Stimulated activated CD8-positive, alpha-beta memory T cell treated with anti-CD3 and anti-CD28 coated beads, Interleukin-12 subunit alpha, Interleukin-12 subunit beta, amount 100 ng/mL, for 24 hours (primary cell): ENCODE measurements around the gene RAD51D.
A peak's percentile ranks its signal among the peaks of the same experiment; 100 is the strongest.
"Not testable (repeated sequence)": the region's sequence is repeated elsewhere in the genome, so short reads cannot be mapped to it uniquely, and the experiment has no call there.

Source experiments
- DNase-seq: peaks from one replicate; pipeline ENCODE4 v3.0.0-alpha.2; 2020; ENCODE audit errors: extremely low read depth

RAD51D gene

DNA sequence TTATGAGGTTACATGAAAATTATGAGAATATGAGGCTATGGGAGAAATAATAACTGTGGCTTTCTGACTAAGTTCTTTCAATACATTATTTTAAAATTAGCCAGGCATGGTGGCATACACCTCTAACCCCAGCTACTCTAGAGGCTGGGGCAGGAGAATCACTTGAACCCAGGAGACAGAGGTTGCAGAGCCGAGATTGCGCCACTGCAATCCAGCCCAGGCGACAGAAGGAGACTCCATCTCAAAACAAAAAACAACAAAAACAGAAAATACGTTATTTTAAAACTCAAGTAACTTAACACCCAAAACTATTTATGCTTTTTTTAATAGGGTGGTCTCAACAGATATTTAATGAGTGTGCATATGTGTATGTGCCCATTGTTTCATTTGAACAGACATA lies 53.8 kb downstream of the RAD51D start:
- no peak for DNase-seq

DNA sequence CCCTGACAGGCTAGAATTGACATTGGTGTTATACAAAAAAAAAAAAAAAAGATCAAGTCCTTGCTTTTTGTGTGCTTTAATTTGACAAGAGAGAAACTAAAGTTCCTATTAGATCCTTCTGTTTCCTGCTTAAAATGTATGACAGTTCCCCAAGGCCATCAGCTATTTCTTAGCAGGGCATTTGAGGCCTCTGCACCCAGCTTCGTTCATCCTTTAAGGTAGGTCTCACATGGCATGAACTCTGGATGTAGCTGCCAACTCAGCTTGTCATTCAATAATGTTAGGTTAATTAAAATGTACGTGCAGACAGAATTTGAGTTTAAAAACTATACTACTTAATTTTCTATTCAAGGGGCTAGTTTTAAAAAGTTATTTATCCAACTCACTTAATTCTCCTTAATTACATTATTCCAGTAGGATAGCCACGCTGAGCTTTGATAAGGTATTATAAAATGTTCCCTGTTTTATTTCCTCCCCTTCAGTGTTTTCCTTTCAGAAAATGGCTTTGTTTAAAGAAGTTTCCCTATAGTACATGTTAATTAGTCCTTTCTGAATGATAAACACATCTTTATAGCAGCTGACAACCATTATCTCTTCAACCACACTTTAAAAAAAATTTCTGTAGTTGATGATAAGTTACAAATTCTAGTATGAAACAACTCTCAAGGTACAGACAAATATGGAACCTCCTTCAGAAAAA lies 55.0 kb downstream of the RAD51D start:
- DNase-seq = no peak

DNA sequence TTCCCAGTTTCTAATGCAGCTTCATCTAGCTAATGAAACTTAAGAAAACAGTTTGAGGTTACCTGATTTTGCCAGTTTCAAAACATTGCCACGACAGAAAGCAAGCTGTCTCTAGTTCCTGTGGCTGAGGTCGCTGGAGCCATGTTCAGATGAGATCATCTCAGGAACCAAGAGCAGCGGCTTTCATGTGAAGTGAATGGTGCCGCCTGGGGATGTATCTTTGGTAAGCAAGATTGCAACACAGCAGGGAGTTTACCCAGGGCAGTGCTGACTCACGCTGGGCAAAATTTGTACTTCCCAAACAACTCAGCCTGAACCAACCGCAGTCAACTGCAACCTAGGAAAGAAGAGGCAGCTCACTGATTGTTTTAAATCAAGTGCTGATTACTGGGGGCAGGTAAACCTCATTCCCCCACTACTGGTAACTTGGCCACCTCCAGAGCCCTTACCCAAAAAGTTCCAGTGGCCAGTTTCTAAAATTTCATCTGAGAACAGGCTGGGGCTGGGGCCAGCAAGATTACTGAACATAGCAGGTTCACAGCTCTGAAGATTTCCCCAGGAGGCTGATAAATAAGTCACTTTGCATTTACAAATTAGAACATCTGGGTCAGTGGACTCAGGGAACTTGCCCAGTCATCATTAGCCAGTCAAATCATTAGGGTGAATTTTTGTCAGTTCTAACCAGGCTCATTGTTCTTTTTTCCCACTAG lies 56.0 kb downstream of the RAD51D start, which contains the start of gene RFFL:
TSS of gene RFFL (minus strand) at position 194 of the 710 bp plus-strand sequence. CDS start 37,154 bp downstream, outside the sequence.
- peak; percentile 73 for DNase-seq

DNA sequence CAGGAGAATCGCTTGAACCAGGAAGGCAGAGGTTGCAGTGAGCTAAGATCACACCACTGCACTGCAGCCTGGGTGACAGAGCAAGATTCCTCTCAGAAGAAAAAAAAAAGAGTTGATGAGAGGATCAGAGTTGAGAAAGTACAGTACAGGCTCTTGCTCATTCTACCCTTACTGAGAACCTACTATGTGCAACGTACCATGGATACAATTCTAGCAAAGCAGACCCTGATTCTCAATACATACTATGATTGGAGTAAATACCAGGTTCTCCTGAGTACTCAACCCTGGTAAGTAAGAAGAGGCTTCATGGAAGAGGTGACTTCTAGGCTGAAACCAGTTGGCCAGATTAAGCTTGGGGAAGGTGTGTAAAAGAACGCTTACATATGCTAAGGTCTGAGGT lies 57.4 kb downstream of the RAD51D start:
- no peak for DNase-seq

DNA sequence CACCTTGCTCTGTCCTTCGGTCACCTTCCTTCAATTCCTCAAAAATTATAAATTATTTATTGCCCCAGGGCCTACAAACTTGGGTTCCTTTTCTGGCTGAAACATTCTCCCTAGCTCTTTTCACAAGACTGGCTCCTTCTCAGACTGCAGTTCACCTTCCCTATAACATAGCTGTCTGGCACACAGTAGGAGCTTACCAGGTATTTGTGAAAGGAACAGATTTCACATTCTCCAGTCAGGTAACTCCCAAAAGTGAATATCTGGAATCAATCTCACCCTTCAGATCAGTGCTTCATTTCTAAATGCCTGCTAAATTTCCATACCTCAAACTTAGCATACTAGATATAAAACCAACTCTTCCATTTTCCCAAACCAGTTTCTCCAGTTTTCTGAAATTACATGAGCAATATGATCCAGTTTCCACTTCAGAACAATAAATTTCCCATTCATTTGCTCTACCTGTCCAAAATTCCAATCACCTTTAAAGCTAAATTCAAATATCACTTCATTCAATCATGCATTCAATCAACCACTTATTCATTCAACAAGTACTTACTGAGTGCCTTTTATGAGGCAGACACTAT lies 62.2 kb downstream of the RAD51D start:
- no peak for DNase-seq

DNA sequence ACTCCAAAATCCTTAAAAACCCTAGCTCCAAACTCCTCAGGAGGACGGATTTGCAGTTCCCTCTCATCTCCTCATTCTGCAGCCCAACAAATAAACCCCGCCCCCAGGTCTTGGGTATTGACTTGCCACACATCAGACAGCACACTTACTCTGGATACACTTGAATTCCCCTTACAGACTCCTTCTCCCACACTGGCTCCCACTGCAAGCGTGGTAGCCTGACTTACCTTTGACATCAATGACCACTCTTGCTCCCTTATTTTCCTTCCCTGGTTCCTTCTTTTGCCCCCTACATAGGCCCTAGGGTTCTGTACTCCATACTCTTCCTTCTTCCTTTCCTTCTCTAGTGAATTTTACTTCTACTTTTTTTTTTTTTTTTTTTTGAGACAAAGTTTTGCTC lies 63.6 kb downstream of the RAD51D start:
- DNase-seq = no peak

DNA sequence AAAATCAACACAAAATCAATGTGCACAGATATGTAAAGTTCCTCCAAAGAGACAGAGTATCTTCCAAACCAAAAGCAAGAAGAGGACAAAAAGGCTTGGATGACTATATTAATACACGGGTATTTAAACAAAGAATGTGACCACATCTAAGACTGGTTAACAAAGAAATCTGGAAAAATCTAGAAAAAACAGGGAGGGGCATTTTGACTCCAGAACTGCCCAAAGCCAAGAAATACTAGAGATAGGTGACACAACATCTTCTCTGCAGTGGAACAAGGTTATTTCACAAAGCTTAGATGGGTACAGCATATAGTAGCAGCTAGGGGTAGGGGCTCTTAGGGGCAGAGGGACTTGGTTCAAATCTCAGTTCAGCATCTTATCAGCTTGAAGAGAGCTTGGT lies 66.5 kb downstream of the RAD51D start:
- DNase-seq = no peak

DNA sequence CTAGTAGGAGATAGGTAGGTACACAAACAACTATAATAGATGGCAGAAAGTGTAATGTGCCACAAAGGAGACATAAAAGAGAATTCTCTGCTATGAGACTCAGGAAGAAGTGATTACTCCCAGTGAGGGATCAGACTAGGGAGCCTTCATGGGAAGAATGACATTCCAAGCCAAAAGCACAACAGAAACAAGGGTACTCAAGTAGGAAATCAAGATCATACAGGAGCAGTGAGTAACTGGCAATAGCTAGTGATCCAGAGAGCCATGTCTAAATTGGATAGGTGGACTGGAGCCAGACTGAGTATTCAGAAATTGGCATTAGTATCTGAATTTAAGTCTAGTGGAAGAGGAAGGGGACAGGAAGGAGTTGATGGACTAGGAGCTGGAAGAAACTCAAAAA lies 66.9 kb downstream of the RAD51D start:
- DNase-seq = no peak

DNA sequence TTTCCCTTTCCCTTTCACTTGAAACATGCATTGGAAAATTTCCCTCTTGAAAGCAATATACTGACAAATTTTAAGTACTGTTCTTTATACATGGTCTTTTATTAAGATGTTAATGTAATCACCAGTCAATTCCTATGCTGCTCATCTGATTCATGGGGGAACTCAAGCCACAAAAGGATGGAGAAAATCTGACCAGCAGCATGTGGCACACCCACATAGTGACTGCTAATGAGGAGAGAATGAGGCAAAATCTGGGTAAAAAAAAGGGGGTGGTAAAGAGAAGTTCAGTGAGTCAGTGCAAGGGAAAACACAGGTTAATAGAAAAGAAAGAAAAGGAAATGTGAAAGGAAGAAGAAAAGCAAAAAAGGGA lies 67.4 kb downstream of the RAD51D start:
- DNase-seq = no peak

DNA sequence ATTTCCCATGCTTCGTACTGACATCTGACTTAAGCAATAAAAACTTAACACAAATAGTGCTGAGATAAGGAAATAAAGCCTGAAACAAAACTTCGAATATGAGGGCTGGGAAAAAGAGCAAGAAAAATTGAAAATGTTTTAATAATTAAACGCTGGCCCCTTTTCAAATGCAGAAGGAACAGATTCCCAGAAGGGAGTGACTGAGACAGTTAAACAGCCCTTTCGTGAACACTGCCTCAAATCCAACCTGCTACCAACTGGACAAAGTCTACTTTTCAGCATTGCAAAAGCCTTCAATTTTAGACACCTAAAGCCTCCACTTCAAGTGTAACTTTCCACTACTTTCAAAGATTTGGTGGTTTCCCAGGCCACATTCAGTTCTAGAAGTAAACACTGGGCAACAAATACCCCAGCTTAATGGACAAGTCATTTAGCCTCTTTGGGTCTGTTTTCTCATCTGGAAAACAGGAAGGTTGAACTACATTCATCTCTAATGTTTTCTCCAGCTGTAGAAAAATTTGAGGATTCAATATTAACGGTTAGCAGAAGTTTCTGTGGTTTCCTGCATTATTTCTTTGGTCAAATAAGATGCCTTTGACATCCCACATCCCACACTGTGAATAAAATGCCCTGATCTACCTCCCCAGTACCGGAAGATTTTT lies 68.0 kb downstream of the RAD51D start:
- no peak for DNase-seq

DNA sequence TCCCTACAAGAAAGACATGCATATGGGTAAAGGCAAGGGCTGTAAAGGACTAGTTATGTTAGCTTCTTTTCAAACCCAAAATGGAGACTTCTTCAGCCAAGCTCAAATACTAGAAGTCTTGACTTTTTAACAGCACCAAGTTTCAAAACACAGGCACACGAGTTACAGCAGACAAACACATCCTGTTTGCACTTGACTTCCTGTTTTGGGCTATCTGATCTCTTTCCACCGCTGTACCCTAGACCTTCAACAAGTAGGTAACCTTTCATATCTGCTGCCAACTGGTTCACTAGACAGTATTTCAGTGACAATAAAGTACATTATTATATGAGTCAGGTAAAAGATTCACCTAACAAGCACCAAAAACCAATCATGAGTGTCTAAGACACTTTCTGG lies 68.5 kb downstream of the RAD51D start:
- no peak for DNase-seq

DNA sequence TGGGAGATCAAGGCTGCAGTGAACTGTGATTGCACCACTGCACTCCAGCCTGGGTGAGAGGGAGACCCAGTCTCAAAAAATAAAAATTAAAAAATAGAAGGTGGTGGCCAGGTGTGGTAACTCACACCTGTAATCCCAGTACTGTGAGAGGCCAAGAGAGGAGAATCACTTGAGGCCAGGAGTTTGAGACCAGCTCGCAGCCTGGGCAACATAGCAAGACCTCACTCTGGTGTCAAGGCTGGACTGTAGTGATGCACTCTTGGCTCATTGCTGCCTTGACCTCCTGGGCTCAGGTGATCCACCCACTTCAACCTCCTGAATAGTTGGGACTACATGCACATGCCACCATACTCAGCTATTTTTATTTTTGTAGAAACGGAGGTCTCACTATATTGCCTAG lies 69.5 kb downstream of the RAD51D start:
- no peak for DNase-seq

DNA sequence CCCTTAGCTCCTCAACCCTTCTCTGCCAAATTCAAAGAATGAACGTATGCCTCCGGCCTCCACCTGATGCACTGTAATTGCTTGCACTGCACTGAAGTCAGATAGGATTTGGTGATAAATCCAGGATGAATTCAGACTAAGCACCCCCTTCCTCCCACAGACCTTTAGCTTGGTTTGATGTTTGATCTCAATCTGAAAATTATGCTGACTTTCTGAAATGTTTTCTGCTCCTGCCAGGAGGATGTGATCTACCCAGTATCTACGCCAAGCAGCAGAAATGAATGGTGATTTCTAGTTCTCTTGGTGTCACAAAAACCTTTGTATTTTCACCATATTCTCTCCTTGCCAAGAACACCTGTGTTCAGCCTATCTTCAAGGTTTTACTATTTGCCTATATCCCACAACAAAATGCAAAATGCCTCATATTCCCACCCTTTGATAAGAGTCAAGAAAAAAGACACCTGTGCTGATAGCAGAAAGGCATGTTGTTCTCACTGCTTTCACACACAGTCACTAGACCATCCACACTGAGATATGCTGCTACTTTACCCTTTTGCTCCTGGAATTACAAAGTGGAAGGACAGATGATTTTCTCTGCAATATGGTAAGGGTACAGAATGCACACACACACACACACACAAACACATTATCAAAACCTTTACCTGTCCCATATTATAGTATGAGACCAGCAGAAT lies 70.8 kb downstream of the RAD51D start:
- DNase-seq = no peak

DNA sequence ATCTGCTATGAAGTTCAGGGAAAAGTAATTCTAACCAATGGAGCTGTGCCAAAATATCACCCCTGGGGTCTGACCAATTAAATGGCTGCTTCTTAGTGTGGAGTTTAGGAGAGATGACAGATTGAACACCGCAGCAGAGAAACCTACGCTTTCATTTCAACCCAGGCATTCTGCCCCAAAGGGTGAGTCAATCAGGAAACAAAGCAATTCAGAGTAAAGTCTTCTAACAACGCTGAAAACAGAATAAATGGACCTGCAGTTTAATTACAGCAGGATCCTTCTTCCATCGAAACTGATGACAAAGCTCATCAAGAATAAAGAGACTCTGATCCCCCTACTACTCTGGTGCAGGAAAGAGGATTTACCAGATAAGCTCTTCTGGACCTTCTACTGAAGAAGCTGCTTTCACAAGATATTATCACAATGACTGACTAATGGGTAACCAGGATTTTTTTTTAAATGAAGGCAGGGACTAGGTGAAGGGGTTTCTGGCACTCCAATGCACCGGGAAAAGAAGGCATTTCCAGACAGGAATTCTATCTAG lies 72.8 kb downstream of the RAD51D start:
- no peak for DNase-seq

DNA sequence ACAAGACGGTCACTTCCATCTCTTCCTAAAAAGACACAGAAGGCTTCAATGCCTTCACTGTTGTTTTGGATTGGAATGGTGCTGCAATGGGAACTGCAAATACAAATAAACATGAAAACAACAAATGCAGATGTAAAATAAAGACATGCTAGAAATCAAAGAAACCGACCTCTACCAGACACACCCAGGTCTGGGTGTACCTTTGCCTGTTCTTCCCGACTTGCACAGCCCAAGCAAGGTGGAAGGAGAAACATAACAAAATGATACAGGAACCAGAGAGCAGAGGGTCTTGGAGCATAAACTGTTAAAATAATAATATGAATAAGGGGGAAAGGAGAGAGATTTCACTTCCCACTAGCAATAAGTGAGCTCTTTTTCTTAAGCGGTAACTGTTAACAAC lies 73.4 kb downstream of the RAD51D start:
- DNase-seq = no peak

DNA sequence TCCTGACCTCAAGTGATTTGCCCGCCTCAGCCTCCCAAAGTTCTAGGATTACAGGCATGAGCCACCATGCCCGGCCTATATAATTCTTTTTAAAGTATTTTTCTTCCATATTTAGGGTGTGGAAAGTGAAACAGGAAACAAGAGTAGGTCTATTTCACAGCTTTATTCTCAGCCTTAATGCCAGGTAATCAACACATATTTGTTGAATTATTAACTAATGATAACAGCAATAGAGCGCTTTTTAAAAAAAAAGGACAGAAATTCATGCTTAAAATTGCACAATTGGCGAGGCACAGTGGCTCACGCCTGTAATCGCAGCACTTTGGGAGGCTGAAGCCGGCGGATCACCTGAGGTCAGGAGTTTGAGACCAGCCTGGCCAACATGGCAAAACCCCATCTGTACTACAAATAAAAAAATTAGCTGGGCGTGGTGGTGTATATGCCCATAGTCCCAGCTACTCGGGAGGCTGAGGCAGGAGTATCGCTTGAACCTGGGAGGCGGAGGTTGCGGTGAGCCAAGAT lies 74.1 kb downstream of the RAD51D start:
- DNase-seq = not testable (repeated sequence)

DNA sequence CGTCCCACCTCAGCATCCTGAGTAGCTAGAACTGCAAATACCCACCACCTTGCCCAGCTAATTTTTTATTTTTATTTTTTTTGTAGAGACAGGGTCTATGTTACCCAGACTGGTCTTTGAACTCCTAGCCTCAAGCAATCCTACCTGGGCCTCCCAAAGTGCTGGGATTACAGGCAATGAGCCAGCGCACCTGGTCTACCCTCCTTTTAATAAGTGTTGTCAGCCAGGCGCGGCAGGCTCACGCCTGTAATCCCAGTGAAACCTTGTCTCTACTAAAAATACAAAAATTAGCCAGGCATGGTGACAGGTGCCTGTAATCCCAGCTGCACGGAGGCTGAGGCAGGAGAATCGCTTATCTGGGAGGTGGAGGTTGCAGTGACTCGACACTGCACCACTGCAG lies 75.5 kb downstream of the RAD51D start:
- no peak for DNase-seq
